Activated T-helper 1 cell treated with anti-CD3 and anti-CD28 coated beads, Interleukin-2, amount 50 U/mL, for 16 hours (primary cell): ENCODE measurements around the gene SORBS1.

Source experiments
- DNase-seq, 2 donors: peaks; one replicate each; pipeline ENCODE4 v3.0.0-alpha.2; 2020; ENCODE audit warnings: low read depth in 1 of 2, low spot score in 1 of 2

Gene SORBS1

DNA sequence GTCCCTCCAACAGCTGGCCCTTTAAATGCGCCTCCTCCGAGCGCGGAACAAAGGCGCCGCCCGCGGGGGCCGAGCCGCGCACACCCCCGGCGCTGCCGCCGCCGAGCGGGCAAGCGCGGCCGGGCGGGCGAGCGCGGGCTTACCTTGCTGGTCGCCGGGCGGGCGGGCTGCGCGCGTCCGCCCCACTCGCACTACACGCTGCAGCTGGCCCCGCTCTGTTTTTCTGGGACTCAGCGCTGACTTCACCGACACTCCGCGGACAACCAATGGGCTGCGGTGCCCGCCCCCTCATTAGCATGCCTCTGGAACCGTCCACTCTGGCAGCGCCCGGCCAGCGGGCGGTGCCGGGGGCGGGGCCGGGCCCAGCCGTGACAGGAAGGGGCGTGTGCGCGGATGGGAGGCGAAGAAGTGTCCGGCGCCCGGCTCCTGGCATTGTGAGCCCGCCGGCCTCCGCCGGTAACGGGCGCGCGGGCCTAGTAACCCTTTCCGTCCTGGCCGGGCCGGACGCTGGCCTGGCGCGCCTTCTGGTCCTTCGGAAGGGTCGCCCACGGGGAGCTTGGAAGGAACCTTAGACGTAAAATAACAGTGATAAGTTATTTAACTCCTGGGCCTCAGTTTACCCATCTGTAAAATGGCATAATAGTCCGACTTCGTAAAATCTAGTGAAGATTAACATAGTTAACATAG, at the start of gene SORBS1:
Gene SORBS1 (minus strand): TSS at position 195 of the 687 bp plus-strand sequence. CDS start 120,236 bp downstream, outside the sequence.
- DNase-seq, result peak; percentile 65 to 76

DNA sequence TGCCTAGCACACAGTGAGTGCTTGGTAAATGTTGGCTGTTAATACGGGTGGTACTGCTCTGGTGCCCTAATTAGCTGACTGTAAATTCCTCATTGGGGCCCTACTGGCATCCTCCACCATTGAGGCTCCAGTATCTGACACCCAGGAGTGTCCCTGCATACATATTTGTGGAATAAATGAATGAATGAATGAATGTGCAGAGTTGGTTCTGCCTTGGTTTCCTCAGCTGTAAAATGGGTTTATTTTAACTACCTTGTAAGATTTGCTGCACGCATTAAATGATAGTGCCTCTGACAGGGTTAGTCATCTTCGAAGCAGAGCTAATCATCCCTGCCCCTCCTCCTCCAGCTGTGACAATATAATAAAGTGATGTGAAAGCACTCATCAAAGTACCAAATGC, 49.6 kb upstream of the SORBS1 start:
- no peak for DNase-seq

GRCh38 chr10:95606922-95607321, 45.8 kb upstream of the SORBS1 start:
- no peak for DNase-seq

- DNase-seq, result no peak
Measured at GRCh38 chr10:95605163-95605562, 44.0 kb upstream of the SORBS1 start.

DNA sequence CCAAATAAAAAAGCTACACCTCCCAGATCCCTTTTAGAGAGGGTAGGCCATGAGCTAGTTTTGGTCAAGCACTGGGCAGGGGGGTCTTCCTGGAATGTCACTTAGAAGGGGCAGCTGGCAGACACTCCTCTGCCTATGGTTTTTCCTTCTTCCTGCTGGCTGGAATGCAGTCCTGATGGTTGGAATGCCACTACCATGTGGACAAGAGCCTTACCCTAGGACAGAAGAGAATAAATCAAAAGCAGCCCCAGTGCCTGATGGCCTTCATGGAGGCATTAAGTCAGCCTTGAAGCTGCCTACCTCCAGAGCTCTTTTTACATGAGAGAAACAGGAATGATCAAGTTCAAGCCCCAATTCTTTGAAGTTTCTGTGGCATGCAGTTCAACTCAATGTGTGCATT, 43.5 kb upstream of the SORBS1 start:
- DNase-seq, result no peak

DNA sequence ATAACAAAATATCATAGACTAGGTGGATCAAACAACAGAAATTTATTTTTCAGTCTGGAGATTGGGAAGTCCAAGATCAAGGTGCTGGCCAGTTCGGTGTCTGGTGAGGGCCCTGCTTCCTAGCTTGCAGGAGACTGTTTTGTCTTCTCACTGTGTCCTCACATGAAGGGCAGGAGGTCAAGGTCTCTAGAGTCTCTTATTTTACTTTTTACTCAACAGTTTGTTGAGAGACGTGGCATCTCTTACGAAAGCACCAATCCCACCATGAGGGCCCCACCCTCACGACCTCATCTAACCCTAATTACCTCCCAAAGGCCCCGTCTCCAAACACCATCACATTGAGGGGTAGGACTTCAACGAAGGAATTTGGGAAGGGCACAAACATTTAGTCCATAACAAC, 41.2 kb upstream of the SORBS1 start:
- no peak for DNase-seq

- DNase-seq, result peak in 1 of 2 donors; percentile 5
Measured at GRCh38 chr10:95601116-95601719, 40.0 kb upstream of the SORBS1 start.

DNA sequence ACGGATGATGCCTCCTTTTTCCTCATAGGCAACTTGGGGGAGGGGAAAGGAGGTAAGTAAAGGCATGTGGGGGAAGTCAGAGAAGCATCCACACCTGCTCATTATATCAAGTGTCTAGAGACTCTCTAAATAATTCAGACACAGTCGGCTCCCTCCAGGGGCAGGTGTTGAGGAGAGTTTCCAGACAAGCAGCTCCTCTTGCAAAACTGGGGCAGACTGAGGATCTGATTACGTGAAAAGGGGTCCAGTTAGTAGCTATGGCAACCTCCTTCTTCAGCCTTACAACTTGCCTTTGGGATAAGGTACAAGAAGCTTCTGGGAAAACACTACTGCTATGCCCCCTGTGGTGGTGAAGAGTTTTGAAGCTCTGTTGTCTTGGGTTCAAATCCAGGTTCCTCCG, 39.0 kb upstream of the SORBS1 start:
- DNase-seq, result no peak

GRCh38 chr10:95597788-95598187, 36.6 kb upstream of the SORBS1 start:
- no peak for DNase-seq

GRCh38 chr10:95588025-95588424, 26.9 kb upstream of the SORBS1 start:
- no peak for DNase-seq

DNA sequence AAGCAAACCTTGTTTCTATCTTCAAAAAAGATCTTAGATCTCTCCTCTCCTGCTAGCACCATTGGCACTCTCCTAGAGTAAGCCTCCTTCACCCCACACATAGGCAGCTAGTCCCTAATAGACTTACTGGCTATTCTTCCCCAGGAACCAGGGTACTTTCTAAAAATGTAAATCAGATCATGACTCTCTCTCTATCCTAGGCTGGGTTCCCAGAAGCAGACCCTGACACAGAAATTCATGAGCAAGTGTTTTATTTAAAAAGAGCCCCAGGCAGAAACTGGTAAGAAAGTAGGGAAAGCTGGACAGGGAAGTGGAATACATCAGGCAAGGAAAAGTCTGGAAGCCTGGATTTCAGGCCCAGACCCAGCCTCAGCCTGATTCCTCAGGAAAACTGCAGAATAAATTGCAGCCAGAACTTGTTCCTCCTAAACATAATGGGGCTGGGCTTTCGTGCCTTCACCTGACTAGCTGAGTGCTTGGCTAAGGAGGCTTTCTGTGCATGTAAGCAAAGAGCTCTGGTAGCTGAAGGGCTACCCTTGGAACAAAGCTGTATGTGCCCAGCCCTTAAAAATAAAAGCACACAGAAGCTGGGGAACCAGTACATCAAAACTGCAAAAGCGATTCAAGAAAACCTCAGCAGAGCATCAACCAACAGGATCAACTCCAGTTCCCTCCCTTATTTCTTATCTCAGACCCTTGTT, 18.8 kb upstream of the SORBS1 start:
- no peak for DNase-seq

DNA sequence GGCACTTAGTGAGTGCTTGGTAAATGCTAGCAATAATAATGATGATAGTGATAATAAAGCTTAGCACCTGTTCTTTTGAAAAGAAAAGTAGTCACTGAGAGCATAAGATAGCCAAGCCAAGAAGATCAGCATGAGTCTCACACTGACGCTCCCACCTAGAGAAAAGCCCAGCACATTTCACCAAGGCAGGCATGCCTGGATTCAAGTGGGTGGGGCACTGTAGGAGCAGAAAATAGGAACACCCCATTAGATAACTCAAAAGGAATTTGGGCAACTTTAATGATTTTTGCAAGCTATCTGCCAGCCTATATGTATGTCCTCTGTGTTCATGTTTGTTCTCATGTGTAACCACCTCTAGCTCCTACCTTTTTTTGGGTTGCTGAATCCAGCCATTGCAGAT, 18.1 kb upstream of the SORBS1 start:
- DNase-seq, result no peak

GRCh38 chr10:95578619-95579018, 17.4 kb upstream of the SORBS1 start:
- DNase-seq, result no peak

DNA sequence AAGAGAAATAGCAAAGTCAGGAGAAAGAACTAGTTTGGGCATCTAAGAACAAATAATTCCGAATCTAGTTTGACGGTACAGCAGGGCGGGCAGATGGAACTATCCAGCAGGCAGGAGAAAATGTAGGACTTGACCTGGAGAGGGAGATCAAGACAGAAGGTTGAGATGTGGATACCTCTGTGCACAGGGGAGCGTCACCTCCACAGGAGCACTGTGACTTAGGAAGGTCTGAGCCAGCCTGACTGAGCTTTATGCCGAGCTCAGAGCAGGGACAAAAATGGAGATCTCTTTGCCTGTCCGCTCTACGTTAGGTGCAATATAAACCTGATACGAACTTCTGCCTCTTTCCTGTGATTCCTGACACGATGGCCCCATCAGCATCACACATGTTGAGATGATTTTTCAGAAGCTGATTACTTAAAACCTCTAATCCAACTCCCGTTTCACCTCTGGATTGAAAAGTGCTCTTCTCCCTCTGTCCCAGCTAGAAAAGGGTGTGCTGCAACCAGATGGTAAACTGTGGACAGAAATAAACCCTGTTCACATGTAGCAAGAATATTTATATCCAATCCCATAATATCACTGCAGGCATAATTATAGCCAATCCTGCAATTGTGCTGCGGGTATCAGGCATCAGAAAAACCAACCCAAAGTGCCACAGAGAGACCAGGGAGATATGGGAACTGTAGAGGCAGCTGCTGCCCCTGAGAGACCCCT, 13.6 kb upstream of the SORBS1 start:
- DNase-seq, result no peak

DNA sequence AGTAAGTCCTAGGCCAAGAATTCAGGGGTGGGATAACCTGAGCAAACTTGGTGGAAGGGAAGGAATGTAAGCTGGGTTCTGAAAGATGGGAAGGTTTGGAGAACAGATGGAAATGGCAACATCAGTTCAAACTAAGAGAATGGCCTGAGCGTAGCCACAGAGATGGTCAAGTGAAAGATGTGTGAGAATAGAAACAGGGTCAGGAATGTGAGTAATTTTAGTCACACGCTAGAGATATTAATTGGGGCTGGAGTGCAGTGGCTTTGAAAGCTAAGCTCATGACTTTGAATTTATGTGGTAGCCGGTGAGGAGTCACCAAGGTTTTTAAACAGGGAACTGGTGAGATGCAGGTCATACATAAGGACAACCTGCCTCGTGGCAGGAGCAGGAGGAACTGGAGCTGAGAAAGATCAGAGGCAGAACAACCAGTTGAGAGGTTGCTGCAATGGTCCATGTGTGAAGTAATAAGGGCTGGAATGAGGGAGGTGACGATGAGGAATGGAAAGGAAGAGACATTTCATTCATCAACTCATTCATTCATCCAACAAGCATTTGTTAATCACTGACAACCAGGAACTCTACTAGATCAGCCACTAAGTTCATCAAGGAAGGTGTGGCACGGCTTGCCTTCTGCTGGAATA, 12.9 kb upstream of the SORBS1 start:
- DNase-seq, result no peak

DNA sequence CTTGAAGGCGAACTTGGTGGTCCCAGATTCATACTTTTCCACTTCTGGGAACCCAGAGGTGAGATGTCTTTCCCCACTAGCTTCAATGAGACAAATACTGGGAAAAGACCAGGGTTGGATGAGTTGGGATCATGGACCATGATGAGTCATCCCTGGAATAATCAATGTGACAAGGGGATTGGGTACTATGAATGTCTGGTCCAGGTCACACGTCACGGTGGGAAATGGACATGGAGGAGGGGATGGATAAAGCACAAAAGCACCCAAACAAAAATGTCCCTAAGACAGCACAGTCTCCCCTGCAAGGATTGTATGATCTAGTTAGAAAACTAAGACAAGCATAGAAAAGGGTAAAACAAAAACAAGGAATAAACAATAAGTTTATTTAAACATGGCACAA, 12.4 kb upstream of the SORBS1 start:
- DNase-seq, result no peak

- DNase-seq, result no peak
Measured at GRCh38 chr10:95572131-95572820, 11.1 kb upstream of the SORBS1 start.

DNA sequence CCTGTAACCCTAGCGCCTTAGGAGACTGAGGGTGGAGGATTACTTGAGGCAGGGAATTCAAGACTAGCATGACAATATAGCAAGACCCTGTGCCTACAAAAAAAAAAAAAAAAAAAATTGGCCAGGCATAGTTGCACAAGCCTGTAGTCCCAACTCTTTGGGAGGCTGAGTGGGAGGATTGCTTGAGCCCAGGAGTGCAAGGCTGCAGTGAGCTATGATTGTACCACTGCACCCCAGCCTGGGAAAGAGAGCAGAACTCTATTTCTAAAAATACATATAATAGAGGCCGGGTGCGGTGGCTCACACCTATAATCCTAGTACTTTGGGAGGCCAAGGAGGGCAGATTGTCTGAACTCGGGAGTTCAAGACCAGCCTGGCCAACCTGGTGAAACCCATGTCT, 10.2 kb upstream of the SORBS1 start:
- DNase-seq, result no peak

DNA sequence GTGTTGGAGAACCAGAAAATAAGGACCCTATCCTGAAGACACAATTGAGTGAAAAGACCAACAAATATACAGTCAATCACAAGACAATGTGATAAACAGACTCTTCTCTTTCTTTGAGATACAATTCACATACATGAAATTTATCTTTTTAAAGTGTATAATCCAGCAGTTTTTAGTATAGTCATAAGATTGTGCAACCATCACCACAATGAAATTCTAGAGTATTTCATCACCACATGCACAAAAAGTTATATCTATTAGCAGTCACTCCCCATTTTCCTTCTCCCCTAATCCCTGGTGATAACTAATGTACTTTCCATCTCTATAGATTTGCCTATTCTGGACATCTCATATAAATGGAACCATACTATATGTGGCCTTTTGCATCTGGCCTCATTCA, 8.2 kb upstream of the SORBS1 start:
- no peak for DNase-seq

DNA sequence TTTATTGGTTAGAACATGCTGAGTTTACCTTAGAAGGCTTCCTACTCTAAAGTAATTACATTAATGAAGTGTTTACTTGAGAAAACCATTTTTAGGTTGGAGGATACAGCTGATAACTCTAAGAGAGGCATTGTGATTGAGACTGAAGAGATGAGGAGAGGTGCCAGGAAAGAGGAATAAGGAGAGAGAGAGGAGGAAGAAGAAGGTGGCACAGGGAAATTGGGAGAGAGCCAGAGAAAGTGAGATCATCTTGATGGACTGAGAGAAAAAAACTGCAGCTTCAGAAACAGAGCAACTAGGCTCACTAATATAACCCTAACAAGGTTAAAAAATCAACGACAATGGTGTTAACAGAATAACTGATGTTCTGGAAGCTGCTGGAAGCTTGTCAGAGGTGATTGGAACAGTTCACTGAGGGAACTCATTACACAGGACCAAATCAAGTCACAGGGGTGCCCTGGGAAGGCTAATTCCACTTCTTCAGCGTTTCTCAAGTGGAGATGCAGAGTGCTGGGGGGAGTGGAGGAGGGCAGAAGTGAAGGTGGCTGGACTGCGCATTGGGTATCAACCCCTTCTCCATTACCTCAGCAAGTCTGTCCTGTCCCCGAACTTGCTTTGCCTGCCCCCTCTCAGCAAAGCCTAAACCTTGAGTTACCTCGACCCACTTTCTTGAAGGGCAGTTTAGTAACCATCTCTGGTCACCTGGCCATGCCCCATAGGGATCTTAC, 6.9 kb upstream of the SORBS1 start:
- no peak for DNase-seq
